Measurements from ENCODE around the gene FXYD5. TPM values are rescaled to one million over a fixed set of nuclear protein-coding genes. Genes with fewer than 3 reads are reported as not detected.

FXYD5 gene
- total RNA-seq, 1 experiment from 2014 or later, result 123 TPM

DNA sequence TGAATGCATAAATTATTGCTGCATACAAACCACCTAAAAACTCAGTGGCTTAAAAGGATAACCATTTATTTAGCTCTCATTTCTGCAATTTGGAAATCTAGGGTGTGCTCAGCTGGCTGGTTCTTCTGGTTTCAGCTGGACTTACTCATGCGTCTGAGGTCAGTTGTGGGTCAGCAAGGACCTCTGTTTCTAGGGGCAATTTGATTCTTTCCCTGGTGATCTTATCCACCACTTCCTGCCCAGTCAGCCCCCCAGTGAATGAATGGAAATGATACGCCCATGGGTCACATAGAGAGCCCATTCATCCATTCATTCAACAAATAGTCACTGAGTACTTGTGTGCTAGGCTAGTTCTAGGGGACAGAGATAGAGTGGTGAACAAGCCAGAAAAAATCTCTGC lies 9.9 kb downstream of the FXYD5 start:
- intact Hi-C loops (cut with micrococcal nuclease), result loop anchor here (5.0 kb wide), 1 partner anchor 83 kb away; the partner anchor contains the start of gene LSR
- no peak for TF ChIP-seq TCF7L2 (IDR thresholded peaks at IDR 0.05; ENCODE audit: borderline replicate concordance, extremely low read depth, insufficient read depth, insufficient read length)
- no peak for TF ChIP-seq POLR2A (IDR thresholded peaks at IDR 0.05; ENCODE audit: borderline replicate concordance, extremely low read depth, insufficient read depth, insufficient read length)
- TF ChIP-seq, protein P1, sequence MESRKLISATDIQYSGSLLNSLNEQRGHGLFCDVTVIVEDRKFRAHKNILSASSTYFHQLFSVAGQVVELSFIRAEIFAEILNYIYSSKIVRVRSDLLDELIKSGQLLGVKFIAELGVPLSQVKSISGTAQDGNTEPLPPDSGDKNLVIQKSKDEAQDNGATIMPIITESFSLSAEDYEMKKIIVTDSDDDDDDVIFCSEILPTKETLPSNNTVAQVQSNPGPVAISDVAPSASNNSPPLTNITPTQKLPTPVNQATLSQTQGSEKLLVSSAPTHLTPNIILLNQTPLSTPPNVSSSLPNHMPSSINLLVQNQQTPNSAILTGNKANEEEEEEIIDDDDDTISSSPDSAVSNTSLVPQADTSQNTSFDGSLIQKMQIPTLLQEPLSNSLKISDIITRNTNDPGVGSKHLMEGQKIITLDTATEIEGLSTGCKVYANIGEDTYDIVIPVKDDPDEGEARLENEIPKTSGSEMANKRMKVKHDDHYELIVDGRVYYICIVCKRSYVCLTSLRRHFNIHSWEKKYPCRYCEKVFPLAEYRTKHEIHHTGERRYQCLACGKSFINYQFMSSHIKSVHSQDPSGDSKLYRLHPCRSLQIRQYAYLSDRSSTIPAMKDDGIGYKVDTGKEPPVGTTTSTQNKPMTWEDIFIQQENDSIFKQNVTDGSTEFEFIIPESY (IDR thresholded peaks at IDR 0.05; ENCODE audit: extremely low read depth, insufficient replicate concordance, low read length), result no peak
- peak; percentile 71 for TF ChIP-seq FOSL1 (IDR thresholded peaks at IDR 0.05; ENCODE audit: low read depth)
- TF ChIP-seq EGR1 (IDR thresholded peaks at IDR 0.05; ENCODE audit: low read depth), result no peak
- TF ChIP-seq SIN3A (IDR thresholded peaks at IDR 0.05; ENCODE audit: low read depth), result no peak
- TF ChIP-seq, protein P2, sequence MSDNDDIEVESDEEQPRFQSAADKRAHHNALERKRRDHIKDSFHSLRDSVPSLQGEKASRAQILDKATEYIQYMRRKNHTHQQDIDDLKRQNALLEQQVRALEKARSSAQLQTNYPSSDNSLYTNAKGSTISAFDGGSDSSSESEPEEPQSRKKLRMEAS (IDR thresholded peaks at IDR 0.05), result peak; percentile 42; the same call in 1 of the 2 replicates
- peak; percentile 64; the same call in 1 of the 2 replicates for TF ChIP-seq JUND (IDR thresholded peaks at IDR 0.05)
- peak; percentile 71; the same call in 1 of the 2 replicates for TF ChIP-seq CEBPB (IDR thresholded peaks at IDR 0.05; ENCODE audit: low read depth)
- no peak for TF ChIP-seq SRF (IDR thresholded peaks at IDR 0.05; ENCODE audit: low read depth)
- no peak for TF ChIP-seq CBX3 (IDR thresholded peaks at IDR 0.05; ENCODE audit: low read depth)
- TF ChIP-seq ELF1 (IDR thresholded peaks at IDR 0.05; ENCODE audit: borderline replicate concordance, low read depth), result no peak
- TF ChIP-seq ZFX (IDR thresholded peaks at IDR 0.05), result no peak
- TF ChIP-seq EZH2phosphoT487 (IDR thresholded peaks at IDR 0.05; ENCODE audit: borderline replicate concordance), result no peak
- TF ChIP-seq YY1 (IDR thresholded peaks at IDR 0.05; ENCODE audit: extremely low read depth, insufficient replicate concordance, low read depth, low read length), result no peak
- TF ChIP-seq ZNF274 (IDR thresholded peaks at IDR 0.05; ENCODE audit: low read depth, low read length), result no peak
- no peak for TF ChIP-seq RAD21 (IDR thresholded peaks at IDR 0.05; ENCODE audit: low read depth)
- peak; percentile 54; the same call in 1 of the 2 replicates for TF ChIP-seq POLR2AphosphoS5 (IDR thresholded peaks at IDR 0.05; ENCODE audit: low read depth, low read length)
- TF ChIP-seq, protein P3, sequence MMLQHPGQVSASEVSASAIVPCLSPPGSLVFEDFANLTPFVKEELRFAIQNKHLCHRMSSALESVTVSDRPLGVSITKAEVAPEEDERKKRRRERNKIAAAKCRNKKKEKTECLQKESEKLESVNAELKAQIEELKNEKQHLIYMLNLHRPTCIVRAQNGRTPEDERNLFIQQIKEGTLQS (IDR thresholded peaks at IDR 0.05), result no peak
- TF ChIP-seq, protein P4, sequence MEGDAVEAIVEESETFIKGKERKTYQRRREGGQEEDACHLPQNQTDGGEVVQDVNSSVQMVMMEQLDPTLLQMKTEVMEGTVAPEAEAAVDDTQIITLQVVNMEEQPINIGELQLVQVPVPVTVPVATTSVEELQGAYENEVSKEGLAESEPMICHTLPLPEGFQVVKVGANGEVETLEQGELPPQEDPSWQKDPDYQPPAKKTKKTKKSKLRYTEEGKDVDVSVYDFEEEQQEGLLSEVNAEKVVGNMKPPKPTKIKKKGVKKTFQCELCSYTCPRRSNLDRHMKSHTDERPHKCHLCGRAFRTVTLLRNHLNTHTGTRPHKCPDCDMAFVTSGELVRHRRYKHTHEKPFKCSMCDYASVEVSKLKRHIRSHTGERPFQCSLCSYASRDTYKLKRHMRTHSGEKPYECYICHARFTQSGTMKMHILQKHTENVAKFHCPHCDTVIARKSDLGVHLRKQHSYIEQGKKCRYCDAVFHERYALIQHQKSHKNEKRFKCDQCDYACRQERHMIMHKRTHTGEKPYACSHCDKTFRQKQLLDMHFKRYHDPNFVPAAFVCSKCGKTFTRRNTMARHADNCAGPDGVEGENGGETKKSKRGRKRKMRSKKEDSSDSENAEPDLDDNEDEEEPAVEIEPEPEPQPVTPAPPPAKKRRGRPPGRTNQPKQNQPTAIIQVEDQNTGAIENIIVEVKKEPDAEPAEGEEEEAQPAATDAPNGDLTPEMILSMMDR (IDR thresholded peaks at IDR 0.05 in 2 of 3, conservative IDR thresholded peaks at IDR 0.05 in 1 of 3; ENCODE audit: borderline replicate concordance in 1 of 3, insufficient read depth in 1 of 3, low read depth in 2 of 3, low read length in 2 of 3), result no peak
- peak; percentile 94 for TF ChIP-seq SP1 (IDR thresholded peaks at IDR 0.05; ENCODE audit: low read depth)
- no peak for TF ChIP-seq EZH2 (IDR thresholded peaks at IDR 0.05)

More for the DNA sequence above, 9.9 kb downstream of the FXYD5 start:
- Histone ChIP-seq H3K4me1 (ENCODE audit: control insufficient read depth in 1 of 2, insufficient read depth in 2 of 2, low read length in 2 of 2) (peaks cover 42 to 84% of the 10 kb centered on the region in 2 experiments), H3K9me2 (ENCODE audit: insufficient read depth) (no peaks in the 10 kb centered on the region), H3K9ac (ENCODE audit: low read length) (peak overlapping the region; percentile 58), H3K27me3 (ENCODE audit: insufficient read depth, low read length) (no peaks in the 10 kb centered on the region), H3K79me2 (ENCODE audit: insufficient read depth, low read length) (no peaks in the 10 kb centered on the region), H3K27ac (ENCODE audit: low read depth, low read length) (peak overlapping the region; percentile 62), H3K9me3 (ENCODE audit: control insufficient read depth in 1 of 2, insufficient read depth in 1 of 2, low read depth in 1 of 2, low read length in 2 of 2) (peaks cover 0 to 4% of the 10 kb centered on the region in 2 experiments; a peak in 1 of 4 replicates), H2AFZ (ENCODE audit: low read depth, low read length, poor library complexity, severe bottlenecking) (no peak overlapping the region), H3K4me2 (ENCODE audit: low read length) (peak overlapping the region; percentile 77), H3K4me3 (replicated peaks in 1 of 2; ENCODE audit: low read depth in 1 of 2, low read length in 2 of 2) (peak overlapping the region in 1 of 2 experiments; percentile 47; a peak in 2 of 4 replicates), H4K20me1 (ENCODE audit: insufficient read depth) (no peaks in the 10 kb centered on the region), H3K36me3 (ENCODE audit: control insufficient read depth in 1 of 2, insufficient read depth in 2 of 2, low read length in 2 of 2) (peaks cover 7 to 39% of the 10 kb centered on the region in 2 experiments; a peak in 3 of 4 replicates)
- ChIA-PET CTCF (interaction anchor here (1.0 to 1.3 kb wide), 2 partner anchors 23 to 120 kb away, joined by 3 to 5 read pairs; no protein-coding TSS in a partner anchor), POLR2A (no interaction called here), RAD21 (ENCODE audit: low non-redundant PET in 1 of 2, low total read pairs in 2 of 2, uncharacterized antibody in 2 of 2, unreplicated experiment in 2 of 2) (interaction anchor here in 1 of 2 experiments (1.3 kb wide), 1 partner anchor 22 kb away, joined by 6 read pairs; no protein-coding TSS in a partner anchor)
- peak; percentile 81 for DNase-seq (ENCODE audit: low read depth, low spot score)
- ATAC-seq, result peak; percentile 60
- no TSS peak for BruUV-seq (replicated peaks)
